Osteoblast (primary cell): ENCODE results near the gene AFDN. TPM values are rescaled to one million over a fixed set of nuclear protein-coding genes. Genes with fewer than 3 reads are reported as not detected.
A peak's percentile ranks its signal among the peaks of the same experiment; 100 is the strongest.

Experiments used
- DNase-seq: peaks from one replicate; pipeline ENCODE4 v3.0.0; 2011; ENCODE audit warnings: low spot score, mixed read lengths; ENCODE audit not compliant: insufficient read length; ENCODE audit errors: missing footprints
- H2AFZ ChIP-seq: 2 replicates; pipeline ENCODE4 v1.6.0; 2011; ENCODE audit warnings: mild to moderate bottlenecking, low read length
- H3K27ac ChIP-seq: 2 replicates; pipeline ENCODE4 v1.5.1; 2011; ENCODE audit warnings: mild to moderate bottlenecking, low read depth, low read length, moderate library complexity
- H3K27me3 ChIP-seq: 2 replicates; pipeline ENCODE4 v1.6.0; 2012; ENCODE audit warnings: mild to moderate bottlenecking, control low read depth, inconsistent platforms, low read length, moderate library complexity; ENCODE audit not compliant: insufficient read depth
- H3K36me3 ChIP-seq: 2 replicates; pipeline ENCODE4 v1.5.1; 2011; ENCODE audit warnings: mild to moderate bottlenecking, low read length, control low read depth, moderate library complexity; ENCODE audit not compliant: insufficient read depth
- H3K4me1 ChIP-seq: 2 replicates; pipeline ENCODE4 v1.5.1; 2011; ENCODE audit warnings: mild to moderate bottlenecking, low read length, control low read depth, moderate library complexity; ENCODE audit not compliant: insufficient read depth
- H3K4me2 ChIP-seq: 2 replicates; pipeline ENCODE4 v1.6.0; 2011; ENCODE audit warnings: mild to moderate bottlenecking, low read length; ENCODE audit not compliant: insufficient read depth
- H3K4me3 ChIP-seq: fragments of 200-600 bp; sonication (generic); 3 replicates; pipeline ENCODE4 v1.5.1; 2012; ENCODE audit warnings: mild to moderate bottlenecking, low read length, inconsistent platforms; ENCODE audit not compliant: insufficient read depth
- H3K79me2 ChIP-seq: 2 replicates; pipeline ENCODE4 v1.6.0; 2012; ENCODE audit warnings: mild to moderate bottlenecking, low read length, control low read depth, inconsistent platforms; ENCODE audit not compliant: insufficient read depth
- H3K9me3 ChIP-seq: 2 replicates; pipeline ENCODE4 v1.5.1; 2011; ENCODE audit warnings: low read depth, low read length, control low read depth
- H4K20me1 ChIP-seq: 2 replicates; pipeline ENCODE4 v1.6.0; 2012; ENCODE audit warnings: mild to moderate bottlenecking, low read length, control low read depth; ENCODE audit not compliant: insufficient read depth
- CTCF ChIP-seq: IDR thresholded peaks from 2 replicates; pipeline ENCODE4 v1.5.1; 2011; ENCODE audit warnings: mild to moderate bottlenecking, low read depth, low read length, moderate library complexity; ENCODE audit errors: extremely low read depth
- total RNA-seq: library from RNA; depleted of rRNA; stranded (reverse); fragments of >200 nt; gene quantifications from 2 replicates; pipeline ENCODE4 v1.2.3, GENCODE V29; 2012

The AFDN gene
- total RNA-seq, 1 donor, result 52.5 TPM

GRCh38 chr6:167965592-167966539 is 139.2 kb downstream of the AFDN start:
- H3K79me2 ChIP-seq, result no peaks in the 10 kb centered on the region
- H4K20me1 ChIP-seq, result no peaks in the 10 kb centered on the region
- H3K27me3 ChIP-seq, result no peaks in the 10 kb centered on the region
- H3K4me2 ChIP-seq, result no peak overlapping the region
- H3K27ac ChIP-seq, result no peak overlapping the region
- TF ChIP-seq CTCF, result no peak
- H3K4me1 ChIP-seq, result no peaks in the 10 kb centered on the region
- no peak overlapping the region for H2AFZ ChIP-seq
- no peak for DNase-seq
- H3K4me3 ChIP-seq, result no peak overlapping the region
- H3K9me3 ChIP-seq, result no peaks in the 10 kb centered on the region
- peaks cover 19% of the 10 kb centered on the region for H3K36me3 ChIP-seq

- Histone ChIP-seq H2AFZ (no peak overlapping the region), H3K4me1 (no peaks in the 10 kb centered on the region), H3K79me2 (no peaks in the 10 kb centered on the region), H3K27ac (no peak overlapping the region), H3K9me3 (no peaks in the 10 kb centered on the region), H3K36me3 (peaks cover 19% of the 10 kb centered on the region), H3K4me2 (no peak overlapping the region), H3K27me3 (no peaks in the 10 kb centered on the region), H4K20me1 (no peaks in the 10 kb centered on the region), H3K4me3 (no peak overlapping the region)
- DNase-seq, result no peak
- TF ChIP-seq CTCF, result no peak
These were observed 139.8 kb downstream of the AFDN start for GRCh38 chr6:167966540-167966905.

DNA sequence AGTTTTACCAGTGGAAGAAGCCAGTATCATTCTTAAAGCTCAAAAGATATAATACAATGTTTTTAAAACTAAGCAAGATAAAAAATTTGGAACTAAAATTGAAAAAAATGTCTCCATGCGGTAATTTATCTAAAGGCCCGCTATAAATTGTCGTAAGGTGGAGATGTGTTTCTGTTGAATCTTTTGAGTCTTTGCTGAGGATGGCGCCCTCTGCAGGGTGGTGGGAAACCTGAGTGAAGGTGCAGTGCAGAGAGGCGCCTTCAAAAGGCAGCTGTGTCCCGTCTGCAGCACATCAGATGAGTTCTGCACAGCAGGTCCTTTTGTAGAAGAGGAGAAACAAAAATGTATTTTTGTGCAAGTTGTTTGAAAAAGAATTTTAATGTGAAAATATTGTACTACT is 141.4 kb downstream of the AFDN start:
- H3K27ac ChIP-seq, result no peak overlapping the region
- peak; percentile 29 for TF ChIP-seq CTCF
- peaks cover 15% of the 10 kb centered on the region for H3K36me3 ChIP-seq
- no peaks in the 10 kb centered on the region for H3K27me3 ChIP-seq
- no peaks in the 10 kb centered on the region for H3K9me3 ChIP-seq
- H3K4me1 ChIP-seq, result no peaks in the 10 kb centered on the region
- no peak overlapping the region for H2AFZ ChIP-seq
- H4K20me1 ChIP-seq, result no peaks in the 10 kb centered on the region
- no peak overlapping the region for H3K4me3 ChIP-seq
- no peak overlapping the region for H3K4me2 ChIP-seq
- DNase-seq, result peak; percentile 77
- H3K79me2 ChIP-seq, result no peaks in the 10 kb centered on the region

DNA sequence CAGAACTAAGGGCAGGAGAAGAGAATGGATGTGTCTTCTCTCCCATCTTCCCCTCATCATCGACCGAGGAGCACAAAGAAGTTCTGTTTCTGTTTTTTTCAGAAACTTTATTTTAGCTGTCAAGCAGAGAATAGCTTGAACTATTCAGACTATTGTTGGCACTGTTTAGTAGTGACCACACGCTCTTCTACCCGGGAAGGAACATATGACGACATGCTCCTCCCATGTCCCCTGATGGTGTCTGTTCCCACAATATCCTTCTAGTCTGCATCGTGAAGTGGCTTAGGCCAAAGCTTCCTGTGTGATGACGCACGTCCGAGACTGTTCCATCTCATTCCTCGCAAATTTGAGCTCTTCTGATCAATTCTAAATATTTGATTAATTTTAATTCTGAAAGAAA is 143.5 kb downstream of the AFDN start:
- no peaks in the 10 kb centered on the region for H3K79me2 ChIP-seq

More for the DNA sequence above, 143.5 kb downstream of the AFDN start:
- Histone ChIP-seq H3K27ac (no peak overlapping the region), H3K36me3 (peaks cover 8% of the 10 kb centered on the region), H3K4me1 (no peaks in the 10 kb centered on the region), H3K9me3 (no peaks in the 10 kb centered on the region), H3K4me2 (no peak overlapping the region), H2AFZ (no peak overlapping the region), H4K20me1 (no peaks in the 10 kb centered on the region), H3K4me3 (no peak overlapping the region), H3K27me3 (no peaks in the 10 kb centered on the region)
- DNase-seq, result no peak
- TF ChIP-seq CTCF, result no peak
